Esophagus muscularis mucosa (tissue), 3 donors: ENCODE results near the gene RCBTB2.

Experiments
- POLR2A ChIP-seq: fragments of 450-650 bp; IDR thresholded peaks from one replicate; pipeline ENCODE4 v1.6.1; 2017; ENCODE audit warnings: antibody characterized with exemption, moderate library complexity, mild to moderate bottlenecking, low read depth
- TF ChIP-seq, protein P1 (sequence below), 3 experiments: fragments of 200-600 bp in 2 of 3; fragments of 450-650 bp in 1 of 3; sonication (generic) in 2 of 3; IDR thresholded peaks; one replicate each; pipeline ENCODE4 v1.5.1; 2017 to 2019; ENCODE audit warnings: antibody characterized with exemption in 3 of 3, mild to moderate bottlenecking in 2 of 3, moderate library complexity in 1 of 3

GRCh38 chr13:48501705-48502104, 31.2 kb downstream of the RCBTB2 start:
- TF ChIP-seq, protein P1, sequence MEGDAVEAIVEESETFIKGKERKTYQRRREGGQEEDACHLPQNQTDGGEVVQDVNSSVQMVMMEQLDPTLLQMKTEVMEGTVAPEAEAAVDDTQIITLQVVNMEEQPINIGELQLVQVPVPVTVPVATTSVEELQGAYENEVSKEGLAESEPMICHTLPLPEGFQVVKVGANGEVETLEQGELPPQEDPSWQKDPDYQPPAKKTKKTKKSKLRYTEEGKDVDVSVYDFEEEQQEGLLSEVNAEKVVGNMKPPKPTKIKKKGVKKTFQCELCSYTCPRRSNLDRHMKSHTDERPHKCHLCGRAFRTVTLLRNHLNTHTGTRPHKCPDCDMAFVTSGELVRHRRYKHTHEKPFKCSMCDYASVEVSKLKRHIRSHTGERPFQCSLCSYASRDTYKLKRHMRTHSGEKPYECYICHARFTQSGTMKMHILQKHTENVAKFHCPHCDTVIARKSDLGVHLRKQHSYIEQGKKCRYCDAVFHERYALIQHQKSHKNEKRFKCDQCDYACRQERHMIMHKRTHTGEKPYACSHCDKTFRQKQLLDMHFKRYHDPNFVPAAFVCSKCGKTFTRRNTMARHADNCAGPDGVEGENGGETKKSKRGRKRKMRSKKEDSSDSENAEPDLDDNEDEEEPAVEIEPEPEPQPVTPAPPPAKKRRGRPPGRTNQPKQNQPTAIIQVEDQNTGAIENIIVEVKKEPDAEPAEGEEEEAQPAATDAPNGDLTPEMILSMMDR (IDR thresholded peaks at IDR 0.05), result no peak
- no peak for TF ChIP-seq POLR2A
